GM12892 (cell line): ENCODE data around the gene ARHGAP24.

ENCODE experiments used
- POLR2A ChIP-seq: IDR thresholded peaks from 2 replicates; pipeline ENCODE4 v1.6.1; 2011; ENCODE audit warnings: low read depth, low read length, control low read depth
- POLR2AphosphoS5 ChIP-seq: IDR thresholded peaks from 2 replicates; pipeline ENCODE4 v1.6.1; 2011; ENCODE audit warnings: low read depth, low read length, control low read depth

GRCh38 chr4:85828027-85828890 is 353.3 kb downstream of the ARHGAP24 start:
- TF ChIP-seq POLR2AphosphoS5 (no peak), POLR2A (no peak)
